ENCODE measurements around the gene NRXN2.

NRXN2 gene

GRCh38 chr11:64674774-64675173 lies 48.2 kb downstream of the NRXN2 start:
- Histone ChIP-seq H3K4me1 (ENCODE audit: control insufficient read depth, insufficient read depth, low read length) (no peaks in the 10 kb centered on the region; the same call in 1 of the 2 replicates), H3K4me3 (ENCODE audit: low read depth, low read length) (no peak overlapping the region), H3K27ac (ENCODE audit: extremely low read depth, low read depth, low read length) (no peak overlapping the region), H3K9me3 (ENCODE audit: control insufficient read depth, insufficient read depth, low read depth, low read length) (no peaks in the 10 kb centered on the region), H3K36me3 (ENCODE audit: control insufficient read depth in 2 of 2, insufficient read depth in 1 of 2, low read length in 2 of 2) (no peaks in the 10 kb centered on the region)
- TF ChIP-seq ZNF23 (tag by site-specific recombination; IDR thresholded peaks at IDR 0.05; ENCODE audit: borderline replicate concordance) (no peak), KLF7 (tag by site-specific recombination; IDR thresholded peaks at IDR 0.05; ENCODE audit: borderline replicate concordance) (no peak), ZNF692 (tag by site-specific recombination; IDR thresholded peaks at IDR 0.05) (no peak), RBAK (tag by site-specific recombination; IDR thresholded peaks at IDR 0.05) (no peak), ZBTB7A (tag by site-specific recombination; IDR thresholded peaks at IDR 0.05; ENCODE audit: low read depth) (no peak), KLF1 (tag by site-specific recombination; IDR thresholded peaks at IDR 0.05) (no peak), KLF9 (tag by site-specific recombination; IDR thresholded peaks at IDR 0.05; ENCODE audit: low read depth) (no peak), ZNF529 (tag by site-specific recombination; IDR thresholded peaks at IDR 0.05; ENCODE audit: insufficient replicate concordance) (no peak), ZNF501 (tag by site-specific recombination; IDR thresholded peaks at IDR 0.05) (no peak), ZNF600 (tag by site-specific recombination; IDR thresholded peaks at IDR 0.05) (no peak), ZNF24 (tag by site-specific recombination; IDR thresholded peaks at IDR 0.05) (no peak), ZSCAN23 (tag by site-specific recombination; IDR thresholded peaks at IDR 0.05) (no peak), ZNF621 (tag by site-specific recombination; IDR thresholded peaks at IDR 0.05) (no peak), SP3 (tag by site-specific recombination; IDR thresholded peaks at IDR 0.05) (no peak), ZNF518A (tag by site-specific recombination; conservative IDR thresholded peaks at IDR 0.05; ENCODE audit: low read depth) (no peak), ZNF530 (tag by site-specific recombination; IDR thresholded peaks at IDR 0.05; ENCODE audit: low read depth) (no peak), ZNF473 (tag by site-specific recombination; IDR thresholded peaks at IDR 0.05) (no peak), ZNF366 (tag by site-specific recombination; conservative IDR thresholded peaks at IDR 0.05) (no peak), ZNF623 (tag by site-specific recombination; IDR thresholded peaks at IDR 0.05) (no peak), ELK4 (IDR thresholded peaks at IDR 0.05; ENCODE audit: borderline replicate concordance, low read depth, low read length) (no peak)
- POLR2A ChIA-PET: interaction anchor here (1.3 kb wide), 1 partner anchor 104 kb away, joined by 3 read pairs; no protein-coding TSS in a partner anchor
- CTCF ChIA-PET: interaction anchor here (0.6 to 4.9 kb wide), 10 partner anchors 11 to 226 kb away, joined by 3 to 34 read pairs (median 4); partner anchors contain the start of gene RASGRP2
